ENCODE results near the gene PITX2.

DNA sequence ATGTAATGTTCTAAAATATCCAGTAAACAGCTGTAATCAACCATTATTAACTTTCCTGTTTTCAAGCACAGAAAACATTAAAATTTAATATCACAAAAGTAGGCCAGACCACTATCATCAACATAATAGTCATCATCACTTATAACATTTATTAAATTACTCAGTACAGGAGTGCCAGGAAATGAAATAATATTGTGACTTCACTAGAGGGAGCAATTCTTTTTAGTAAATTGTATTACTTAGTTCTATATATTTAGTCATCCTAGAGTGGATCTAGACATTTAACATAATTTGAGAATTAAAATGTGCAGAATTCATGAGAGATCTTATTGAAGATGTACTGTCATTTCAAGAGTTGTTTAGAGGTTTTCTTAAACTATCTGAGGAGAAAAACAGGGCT is 33.6 kb downstream of the PITX2 start:
- TF ChIP-seq, protein P1, sequence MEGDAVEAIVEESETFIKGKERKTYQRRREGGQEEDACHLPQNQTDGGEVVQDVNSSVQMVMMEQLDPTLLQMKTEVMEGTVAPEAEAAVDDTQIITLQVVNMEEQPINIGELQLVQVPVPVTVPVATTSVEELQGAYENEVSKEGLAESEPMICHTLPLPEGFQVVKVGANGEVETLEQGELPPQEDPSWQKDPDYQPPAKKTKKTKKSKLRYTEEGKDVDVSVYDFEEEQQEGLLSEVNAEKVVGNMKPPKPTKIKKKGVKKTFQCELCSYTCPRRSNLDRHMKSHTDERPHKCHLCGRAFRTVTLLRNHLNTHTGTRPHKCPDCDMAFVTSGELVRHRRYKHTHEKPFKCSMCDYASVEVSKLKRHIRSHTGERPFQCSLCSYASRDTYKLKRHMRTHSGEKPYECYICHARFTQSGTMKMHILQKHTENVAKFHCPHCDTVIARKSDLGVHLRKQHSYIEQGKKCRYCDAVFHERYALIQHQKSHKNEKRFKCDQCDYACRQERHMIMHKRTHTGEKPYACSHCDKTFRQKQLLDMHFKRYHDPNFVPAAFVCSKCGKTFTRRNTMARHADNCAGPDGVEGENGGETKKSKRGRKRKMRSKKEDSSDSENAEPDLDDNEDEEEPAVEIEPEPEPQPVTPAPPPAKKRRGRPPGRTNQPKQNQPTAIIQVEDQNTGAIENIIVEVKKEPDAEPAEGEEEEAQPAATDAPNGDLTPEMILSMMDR (IDR thresholded peaks at IDR 0.05; ENCODE audit: low read length): peak; percentile 36
- TF ChIP-seq EZH2 (IDR thresholded peaks at IDR 0.05; ENCODE audit: borderline replicate concordance, low read length): no peak

All from OCI-LY1 (cell line).